Bronchial epithelial cell (primary cell): ENCODE data around the gene ANK3. TPM values are rescaled to one million over a fixed set of nuclear protein-coding genes. Genes with fewer than 3 reads are reported as not detected.
A peak's percentile ranks its signal among the peaks of the same experiment; 100 is the strongest.

Source experiments
- DNase-seq: peaks from one replicate; pipeline ENCODE4 v3.0.0-alpha.2; 2010; ENCODE audit warnings: low read depth
- FAIRE-seq: peaks from 2 replicates; lab custom pipeline; 2011; peaks lifted over from hg19 to GRCh38; lab: Jason Lieb, UNC
- H3K27me3 ChIP-seq: 2 replicates; pipeline ENCODE4 v1.5.1; 2011; ENCODE audit warnings: low read length; ENCODE audit not compliant: control insufficient read depth, insufficient read depth
- H3K36me3 ChIP-seq: 2 replicates; pipeline ENCODE4 v1.5.1; 2011; ENCODE audit warnings: low read length; ENCODE audit not compliant: control insufficient read depth, insufficient read depth
- H3K4me3 ChIP-seq: 2 replicates; pipeline ENCODE4 v1.5.1; 2011; ENCODE audit warnings: mild to moderate bottlenecking, low read depth, low read length, control low read depth
- total RNA-seq: library from RNA; depleted of rRNA; stranded (reverse); fragments of >200 nt; gene quantifications from 2 replicates; pipeline ENCODE4 v1.2.1, GENCODE V29; 2014
- TF ChIP-seq, protein P1 (sequence below): IDR thresholded peaks from 2 replicates; pipeline ENCODE4 v1.5.1; 2011; ENCODE audit warnings: mild to moderate bottlenecking, moderate library complexity, low read length, control low read depth, inconsistent platforms; ENCODE audit not compliant: insufficient read depth, severe bottlenecking

ANK3 gene
- total RNA-seq, 1 donor from 2014 or later = 7.9 TPM

DNA sequence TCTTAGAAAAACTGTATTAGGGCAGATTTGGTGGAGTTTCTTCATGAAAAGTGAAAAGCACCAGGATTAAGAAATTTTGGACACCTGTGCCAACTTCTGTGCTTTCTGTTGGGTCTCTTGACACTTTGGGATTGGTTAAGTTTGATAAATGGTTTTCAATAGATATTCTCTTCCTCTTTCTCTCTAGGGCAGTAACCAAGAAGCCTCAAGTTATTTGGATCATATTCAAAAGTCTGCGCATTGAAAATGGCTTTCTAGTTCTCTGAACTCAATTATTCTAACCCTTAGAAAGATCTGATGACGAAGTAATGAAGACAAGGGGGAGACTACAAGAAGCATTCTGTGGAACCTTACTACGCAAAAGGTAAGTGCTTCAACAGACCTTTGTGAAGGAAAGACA is 339.3 kb downstream of the ANK3 start:
- no peak for DNase-seq
- TF ChIP-seq, protein P1, sequence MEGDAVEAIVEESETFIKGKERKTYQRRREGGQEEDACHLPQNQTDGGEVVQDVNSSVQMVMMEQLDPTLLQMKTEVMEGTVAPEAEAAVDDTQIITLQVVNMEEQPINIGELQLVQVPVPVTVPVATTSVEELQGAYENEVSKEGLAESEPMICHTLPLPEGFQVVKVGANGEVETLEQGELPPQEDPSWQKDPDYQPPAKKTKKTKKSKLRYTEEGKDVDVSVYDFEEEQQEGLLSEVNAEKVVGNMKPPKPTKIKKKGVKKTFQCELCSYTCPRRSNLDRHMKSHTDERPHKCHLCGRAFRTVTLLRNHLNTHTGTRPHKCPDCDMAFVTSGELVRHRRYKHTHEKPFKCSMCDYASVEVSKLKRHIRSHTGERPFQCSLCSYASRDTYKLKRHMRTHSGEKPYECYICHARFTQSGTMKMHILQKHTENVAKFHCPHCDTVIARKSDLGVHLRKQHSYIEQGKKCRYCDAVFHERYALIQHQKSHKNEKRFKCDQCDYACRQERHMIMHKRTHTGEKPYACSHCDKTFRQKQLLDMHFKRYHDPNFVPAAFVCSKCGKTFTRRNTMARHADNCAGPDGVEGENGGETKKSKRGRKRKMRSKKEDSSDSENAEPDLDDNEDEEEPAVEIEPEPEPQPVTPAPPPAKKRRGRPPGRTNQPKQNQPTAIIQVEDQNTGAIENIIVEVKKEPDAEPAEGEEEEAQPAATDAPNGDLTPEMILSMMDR = no peak
- Histone ChIP-seq H3K27me3 (no peaks in the 10 kb centered on the region), H3K4me3 (no peak overlapping the region), H3K36me3 (no peaks in the 10 kb centered on the region)
- FAIRE-seq = no peak

DNA sequence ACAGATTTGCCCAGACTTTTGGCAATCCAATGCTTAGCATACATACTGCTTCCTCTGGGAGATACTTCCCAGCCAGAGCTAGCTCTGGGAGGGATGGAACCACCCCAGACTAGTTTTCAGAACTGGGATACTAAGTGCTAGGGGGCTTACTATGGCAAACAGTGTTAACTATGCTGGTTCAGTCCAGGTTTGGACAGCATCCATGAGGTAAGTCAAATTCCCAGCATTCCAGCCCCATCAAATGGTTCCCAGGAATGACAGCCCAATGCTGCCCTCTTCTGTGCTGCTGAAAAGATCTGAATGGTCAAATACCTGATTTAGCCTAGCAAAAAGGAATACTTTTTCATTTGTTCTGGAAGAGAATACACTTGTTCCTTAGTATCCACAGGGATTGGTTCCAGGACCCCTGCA is 341.6 kb downstream of the ANK3 start:
- Histone ChIP-seq H3K4me3 (no peak overlapping the region), H3K36me3 (no peaks in the 10 kb centered on the region), H3K27me3 (no peaks in the 10 kb centered on the region)
- TF ChIP-seq, protein P1 = peak; percentile 30
- peak; percentile 51 for DNase-seq
- no peak for FAIRE-seq

DNA sequence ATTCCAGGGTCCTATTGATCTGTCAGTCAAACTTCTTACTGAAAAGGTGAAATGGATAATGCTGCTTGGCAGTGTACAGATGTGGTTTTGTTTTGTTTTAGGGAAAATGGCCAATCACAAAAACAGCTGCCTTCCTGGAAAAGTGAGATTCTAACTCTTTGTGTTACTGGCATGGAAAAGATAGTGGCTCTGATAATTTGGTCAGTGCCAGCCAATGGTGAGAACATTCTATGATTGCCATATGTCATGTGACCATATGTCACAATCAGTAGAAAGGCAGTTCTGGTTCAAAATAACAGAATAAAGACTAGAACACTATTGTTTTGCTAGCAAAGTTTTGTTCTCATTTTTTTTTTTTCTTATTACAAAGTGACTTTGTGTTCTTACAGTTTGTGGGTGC is 344.1 kb downstream of the ANK3 start:
- TF ChIP-seq, protein P1 = no peak
- FAIRE-seq (peak; percentile 80), DNase-seq (no peak)
- no peak overlapping the region for H3K4me3 ChIP-seq
- no peaks in the 10 kb centered on the region for H3K36me3 ChIP-seq
- H3K27me3 ChIP-seq = no peaks in the 10 kb centered on the region

DNA sequence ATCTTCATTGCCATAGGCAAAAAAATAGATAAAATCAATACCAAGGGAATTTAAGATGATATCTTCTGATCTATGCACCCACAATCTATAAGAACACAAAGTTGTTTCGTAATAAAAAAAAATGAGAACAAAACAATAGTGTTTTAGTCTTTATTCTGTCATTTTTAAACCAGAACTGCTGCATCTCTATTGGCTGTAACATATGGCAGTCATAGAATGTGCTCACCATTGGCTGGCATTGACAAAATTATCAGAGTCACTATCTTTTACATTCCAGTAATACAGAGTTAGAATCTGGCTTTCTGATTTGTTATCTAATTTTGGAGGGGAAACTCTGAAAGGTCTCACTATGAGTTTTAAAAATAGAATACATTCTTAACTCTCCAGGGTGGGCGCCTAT is 344.7 kb downstream of the ANK3 start:
- TF ChIP-seq, protein P1 = no peak
- Histone ChIP-seq H3K4me3 (no peak overlapping the region), H3K27me3 (no peaks in the 10 kb centered on the region), H3K36me3 (no peaks in the 10 kb centered on the region)
- DNase-seq (no peak), FAIRE-seq (no peak)

DNA sequence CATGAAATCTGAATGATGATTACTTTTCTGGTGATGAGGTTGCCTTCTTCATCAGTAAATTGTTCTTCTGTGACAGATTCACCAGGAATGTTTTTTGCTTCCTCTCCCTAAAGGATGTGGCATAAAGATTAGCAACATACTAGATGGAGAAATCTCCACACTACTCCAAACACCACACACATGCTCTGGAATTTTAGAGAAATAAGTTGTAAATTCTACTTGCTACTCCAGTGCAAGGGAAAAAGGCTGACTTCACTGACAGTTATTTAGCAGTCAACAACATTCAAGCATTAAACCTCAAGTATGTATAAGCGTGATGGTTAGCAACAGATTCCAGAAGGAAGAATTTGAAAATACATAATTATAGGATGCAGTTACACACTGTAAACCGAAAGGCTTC is 345.4 kb downstream of the ANK3 start:
- no peak overlapping the region for H3K4me3 ChIP-seq
- FAIRE-seq = peak; percentile 7
- TF ChIP-seq, protein P1 = no peak
- no peaks in the 10 kb centered on the region for H3K36me3 ChIP-seq
- H3K27me3 ChIP-seq = no peaks in the 10 kb centered on the region
- peak; percentile 5 for DNase-seq

DNA sequence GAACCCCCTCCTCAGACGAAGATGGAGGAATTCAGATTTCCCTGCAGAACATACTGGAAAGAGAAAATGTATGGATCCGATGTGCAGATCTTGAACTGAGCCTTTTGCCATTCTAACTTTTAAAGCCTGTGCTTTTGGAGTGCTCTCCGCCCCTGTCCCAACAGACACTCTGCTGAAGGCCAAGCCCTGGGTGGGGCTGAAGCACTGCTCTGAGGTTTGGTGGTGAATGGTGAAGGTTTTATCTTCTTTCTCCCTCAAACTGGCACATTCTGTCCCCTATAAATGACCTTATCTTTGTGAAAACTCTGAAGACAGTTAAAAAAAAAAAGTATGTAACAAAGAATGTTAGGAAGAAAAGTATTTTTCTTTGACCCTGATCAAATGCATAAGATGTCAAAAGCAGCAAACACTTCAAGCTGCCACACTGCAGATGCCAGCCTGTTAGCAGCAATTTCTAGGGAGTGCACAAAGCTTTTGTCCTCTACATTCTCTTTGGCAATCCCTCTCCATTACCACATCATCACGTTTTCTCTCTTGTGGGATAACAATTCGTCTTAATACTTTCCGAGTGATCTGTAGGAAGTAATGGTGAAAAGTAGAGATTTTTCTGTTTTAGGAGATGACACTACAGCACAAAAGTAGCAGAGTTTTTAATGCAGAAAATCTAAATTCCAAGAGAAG is 346.0 kb downstream of the ANK3 start:
- H3K4me3 ChIP-seq = no peak overlapping the region
- H3K36me3 ChIP-seq = no peaks in the 10 kb centered on the region
- no peak for DNase-seq
- TF ChIP-seq, protein P1 = no peak
- H3K27me3 ChIP-seq = no peaks in the 10 kb centered on the region
- no peak for FAIRE-seq
